Mucosa of descending colon (tissue), 3 donors: ENCODE measurements around the gene CDK15. TPM values are rescaled to one million over a fixed set of nuclear protein-coding genes. Genes with fewer than 3 reads are reported as not detected.

Experiments
- ATAC-seq: fragments of 200-7000 bp; cut with Tn5 transposase; one replicate; pipeline ENCODE4 v1.9.1; 2020; ENCODE audit warnings: mild to moderate bottlenecking, moderate library complexity
- DNase-seq, 3 donors: peaks; one replicate each; pipeline ENCODE4 v3.0.0-alpha.2; 2020
- H3K36me3 ChIP-seq: fragments of 200-600 bp; one replicate; pipeline ENCODE4 v1.8.0; 2021; ENCODE audit warnings: low read depth, mild to moderate bottlenecking
- H3K4me1 ChIP-seq: fragments of 200-600 bp; one replicate; pipeline ENCODE4 v1.8.0; 2021; ENCODE audit warnings: low read depth, mild to moderate bottlenecking
- H3K4me3 ChIP-seq: fragments of 200-600 bp; one replicate; pipeline ENCODE4 v1.8.0; 2021; ENCODE audit warnings: mild to moderate bottlenecking
- H3K9me3 ChIP-seq: fragments of 200-600 bp; one replicate; pipeline ENCODE4 v1.8.0; 2021; ENCODE audit warnings: mild to moderate bottlenecking
- intact Hi-C, 2 donors: fragments of 100-400 bp; cut with DNase I in 1 of 2; cut with micrococcal nuclease in 1 of 2; formaldehyde crosslinking; loops; one replicate each; pipeline versions ENCODE4 v1.11.0 to v1.11.1; 2022; cut with DNase I, micrococcal nuclease
- total RNA-seq, 3 donors: library from RNA; stranded (reverse); fragmentation: NEBNext Ultra II Directional in 2 of 3; extraction: Animal tissue kit (Norgen Biotek cat#: 25700) in 2 of 3; gene quantifications; one replicate each; pipeline versions ENCODE4 v1.2.1 to v1.2.4, GENCODE V29; 2021 to 2023
- TF ChIP-seq, protein P1 (sequence below): fragments of 200-600 bp; IDR thresholded peaks from one replicate; pipeline ENCODE4 v1.8.0; 2022; ENCODE audit warnings: antibody characterized with exemption, mild to moderate bottlenecking
- donor health status: DM: no; HTN: no; CAD: no; lungs with moderate emphysema.
- donor health status: DM: no; HTN: no; CAD: no.
- donor health status: DM: no; HTN: yes; CAD: no.

CDK15 gene
- total RNA-seq, 3 donors from 2014 or later: 0.94 to 1.4 TPM; not detected in 1

DNA sequence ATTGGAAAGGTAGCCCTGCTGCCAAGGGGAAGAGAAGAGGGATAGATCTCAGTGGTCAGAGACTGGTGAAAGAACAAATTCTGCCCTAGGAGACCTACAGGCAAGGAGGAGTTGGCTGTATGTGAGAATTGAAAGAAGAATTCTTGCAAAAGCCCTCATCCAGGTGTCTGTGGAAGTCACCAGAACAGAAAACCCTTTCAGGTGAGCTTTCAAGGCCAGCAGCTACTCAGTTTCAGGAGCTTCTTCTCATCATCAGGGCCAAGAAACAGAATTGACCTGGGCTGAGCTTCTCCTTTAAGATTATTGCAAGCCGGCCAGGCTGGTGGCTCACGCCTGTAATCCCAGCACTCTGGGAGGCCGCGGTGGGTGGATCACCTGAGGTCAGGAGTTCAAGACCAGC is 110.2 kb downstream of the CDK15 start:
- TF ChIP-seq, protein P1, sequence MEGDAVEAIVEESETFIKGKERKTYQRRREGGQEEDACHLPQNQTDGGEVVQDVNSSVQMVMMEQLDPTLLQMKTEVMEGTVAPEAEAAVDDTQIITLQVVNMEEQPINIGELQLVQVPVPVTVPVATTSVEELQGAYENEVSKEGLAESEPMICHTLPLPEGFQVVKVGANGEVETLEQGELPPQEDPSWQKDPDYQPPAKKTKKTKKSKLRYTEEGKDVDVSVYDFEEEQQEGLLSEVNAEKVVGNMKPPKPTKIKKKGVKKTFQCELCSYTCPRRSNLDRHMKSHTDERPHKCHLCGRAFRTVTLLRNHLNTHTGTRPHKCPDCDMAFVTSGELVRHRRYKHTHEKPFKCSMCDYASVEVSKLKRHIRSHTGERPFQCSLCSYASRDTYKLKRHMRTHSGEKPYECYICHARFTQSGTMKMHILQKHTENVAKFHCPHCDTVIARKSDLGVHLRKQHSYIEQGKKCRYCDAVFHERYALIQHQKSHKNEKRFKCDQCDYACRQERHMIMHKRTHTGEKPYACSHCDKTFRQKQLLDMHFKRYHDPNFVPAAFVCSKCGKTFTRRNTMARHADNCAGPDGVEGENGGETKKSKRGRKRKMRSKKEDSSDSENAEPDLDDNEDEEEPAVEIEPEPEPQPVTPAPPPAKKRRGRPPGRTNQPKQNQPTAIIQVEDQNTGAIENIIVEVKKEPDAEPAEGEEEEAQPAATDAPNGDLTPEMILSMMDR: no peak

DNA sequence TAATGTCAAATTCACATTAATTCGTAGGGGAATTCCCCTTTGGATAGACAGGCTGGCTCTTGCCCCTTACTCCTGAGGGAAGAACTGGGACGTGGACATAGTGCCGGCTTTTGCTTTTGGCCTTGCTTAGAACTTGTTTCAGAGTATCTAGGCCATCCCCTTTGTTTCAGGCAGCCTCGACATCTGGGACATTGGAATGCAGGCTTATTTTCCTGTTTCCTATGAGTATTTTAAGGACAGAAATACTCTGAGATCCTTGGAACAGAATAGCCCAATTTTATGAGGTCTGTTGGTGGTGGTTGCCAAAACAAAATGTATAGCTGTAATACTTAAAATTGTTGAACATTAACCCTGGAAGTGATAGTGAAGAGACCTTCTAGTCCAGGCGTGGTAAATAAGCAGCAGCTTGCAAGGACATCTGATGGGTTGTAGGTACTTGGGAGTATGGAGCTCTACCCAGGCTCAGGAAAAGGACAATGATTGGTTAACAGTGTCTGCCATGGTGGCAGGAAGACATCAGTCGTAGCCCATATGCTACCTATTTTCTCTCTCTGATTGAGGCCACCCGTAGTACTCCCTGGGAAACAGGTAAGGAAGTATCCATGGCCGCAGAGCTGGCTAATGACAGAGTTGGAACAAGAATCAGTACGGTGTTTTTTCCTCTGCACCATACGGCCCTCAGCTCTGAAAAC is 112.4 kb downstream of the CDK15 start:
- intact Hi-C loops: no loop called here
- Histone ChIP-seq H3K4me3 (no peak overlapping the region), H3K36me3 (no peaks in the 10 kb centered on the region), H3K9me3 (no peaks in the 10 kb centered on the region), H3K4me1 (no peaks in the 10 kb centered on the region)
- TF ChIP-seq, protein P1: no peak
- DNase-seq (no peak), ATAC-seq (peak; percentile 38)

More for the DNA sequence above, 110.2 kb downstream of the CDK15 start:
- no peaks in the 10 kb centered on the region for H3K4me1 ChIP-seq
- ATAC-seq: no peak
- H3K36me3 ChIP-seq: no peaks in the 10 kb centered on the region
- no peak overlapping the region for H3K4me3 ChIP-seq
- no peaks in the 10 kb centered on the region for H3K9me3 ChIP-seq
- intact Hi-C loops: no loop called here
- DNase-seq: no peak

DNA sequence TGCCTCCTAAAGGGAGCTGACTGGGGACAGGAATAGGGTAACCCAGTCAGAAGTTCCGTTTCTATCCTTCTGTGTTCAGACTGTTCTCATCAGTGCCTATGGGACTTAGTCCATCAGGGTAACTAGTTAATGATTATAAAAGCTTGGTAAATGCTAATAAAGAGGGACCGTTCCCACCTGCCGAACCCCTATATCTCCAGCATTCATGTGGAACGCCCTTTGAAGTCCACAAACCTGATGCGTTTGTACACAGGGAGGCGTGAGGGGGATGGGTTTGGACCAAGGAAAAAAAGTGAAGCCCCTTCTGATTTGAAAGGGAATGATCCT is 112.9 kb downstream of the CDK15 start:
- Histone ChIP-seq H3K4me3 (no peak overlapping the region), H3K9me3 (no peaks in the 10 kb centered on the region), H3K36me3 (no peaks in the 10 kb centered on the region), H3K4me1 (no peaks in the 10 kb centered on the region)
- DNase-seq (no peak), ATAC-seq (no peak)
- intact Hi-C loops: no loop called here
- TF ChIP-seq, protein P1: no peak

- intact Hi-C loops: no loop called here
- no peaks in the 10 kb centered on the region for H3K36me3 ChIP-seq
- TF ChIP-seq, protein P1: no peak
- ATAC-seq (no peak), DNase-seq (no peak)
- no peaks in the 10 kb centered on the region for H3K9me3 ChIP-seq
- H3K4me1 ChIP-seq: no peaks in the 10 kb centered on the region
- no peak overlapping the region for H3K4me3 ChIP-seq
Measured at GRCh38 chr2:201923436-201924328, 117.3 kb downstream of the CDK15 start.

- H3K36me3 ChIP-seq: no peaks in the 10 kb centered on the region
- intact Hi-C loops: no loop called here
- no peaks in the 10 kb centered on the region for H3K9me3 ChIP-seq
- no peak overlapping the region for H3K4me3 ChIP-seq
- no peaks in the 10 kb centered on the region for H3K4me1 ChIP-seq
- TF ChIP-seq, protein P1: no peak
- no peak for DNase-seq
- no peak for ATAC-seq
Measured at GRCh38 chr2:201924453-201924852, 118.1 kb downstream of the CDK15 start.
